ENCODE measurements around the gene ERH.
"Not testable (repeated sequence)": the region's sequence is repeated elsewhere in the genome, so short reads cannot be mapped to it uniquely, and the experiment has no call there.

ERH gene

DNA sequence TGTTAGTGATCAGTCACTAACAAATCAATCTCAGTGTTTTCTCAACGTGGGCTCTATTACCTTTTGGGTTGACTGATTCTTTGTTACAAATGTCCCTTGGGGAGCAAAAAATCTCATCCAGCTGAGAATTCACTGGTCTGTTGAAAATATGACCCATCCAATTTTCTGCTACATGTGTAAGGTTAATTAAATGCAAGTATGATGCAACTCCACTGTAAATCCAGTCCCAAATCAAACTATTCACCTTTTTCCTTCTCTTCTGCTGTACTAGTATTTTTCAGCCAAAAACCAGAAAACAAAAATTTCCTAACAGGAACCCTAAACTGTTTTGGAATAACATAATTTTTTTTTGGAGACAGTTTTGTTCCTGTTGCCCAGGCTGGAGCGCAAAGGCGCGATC is 2.2 kb downstream of the ERH start:
- no peak for DNase-seq (ENCODE audit: low spot score)

DNA sequence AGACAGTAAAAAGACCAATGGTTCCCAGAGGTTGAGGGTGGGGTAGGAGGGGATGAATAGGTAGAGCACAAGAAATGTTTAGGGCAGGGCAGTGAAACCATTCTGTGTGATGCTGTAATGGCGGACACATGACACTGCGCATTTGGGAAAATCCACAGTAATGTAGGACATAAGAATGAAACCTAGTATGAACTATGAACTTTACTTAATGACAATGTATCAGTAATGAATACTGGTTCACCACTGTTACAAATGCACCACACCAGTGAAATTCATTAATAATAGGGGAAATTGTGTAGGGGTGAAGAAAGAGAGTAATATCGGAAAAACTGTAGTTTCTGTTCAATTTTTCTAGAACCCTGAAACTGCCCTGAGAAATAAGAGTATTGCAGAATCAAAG is 5.6 kb downstream of the ERH start:
- no peak for DNase-seq (ENCODE audit: low spot score)

GRCh38 chr14:69391400-69391799 is 6.7 kb downstream of the ERH start:
- DNase-seq (ENCODE audit: low spot score): not testable (repeated sequence)

GRCh38 chr14:69387311-69387710 is 10.8 kb downstream of the ERH start:
- DNase-seq (ENCODE audit: low spot score): no peak

DNA sequence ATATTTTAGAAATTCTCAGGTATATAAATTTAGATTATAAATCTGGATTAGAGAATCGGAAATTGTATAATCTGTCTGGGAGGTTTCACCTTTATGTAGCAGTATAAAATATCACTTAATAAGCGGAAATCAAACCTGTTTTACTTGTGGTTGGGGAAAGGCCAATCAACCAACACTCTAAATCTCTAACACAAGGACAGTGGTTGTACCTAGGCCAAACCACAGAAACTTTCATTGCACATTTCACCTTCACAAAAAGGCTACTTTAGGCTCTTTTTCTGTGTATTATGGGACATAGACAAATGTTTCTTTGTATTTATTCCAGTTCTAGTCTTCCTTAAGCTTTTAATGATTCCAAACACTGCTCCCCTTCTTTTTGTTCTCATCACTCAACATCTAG is 19.8 kb downstream of the ERH start:
- no peak for DNase-seq (ENCODE audit: low spot score)

- no peak for DNase-seq (ENCODE audit: low spot score)
Observed at GRCh38 chr14:69376439-69376838, 21.7 kb downstream of the ERH start.

- no peak for DNase-seq (ENCODE audit: low spot score)
Observed at GRCh38 chr14:69375722-69376121, 22.4 kb downstream of the ERH start.

GRCh38 chr14:69375182-69375581 is 22.9 kb downstream of the ERH start:
- DNase-seq (ENCODE audit: low spot score): no peak

DNA sequence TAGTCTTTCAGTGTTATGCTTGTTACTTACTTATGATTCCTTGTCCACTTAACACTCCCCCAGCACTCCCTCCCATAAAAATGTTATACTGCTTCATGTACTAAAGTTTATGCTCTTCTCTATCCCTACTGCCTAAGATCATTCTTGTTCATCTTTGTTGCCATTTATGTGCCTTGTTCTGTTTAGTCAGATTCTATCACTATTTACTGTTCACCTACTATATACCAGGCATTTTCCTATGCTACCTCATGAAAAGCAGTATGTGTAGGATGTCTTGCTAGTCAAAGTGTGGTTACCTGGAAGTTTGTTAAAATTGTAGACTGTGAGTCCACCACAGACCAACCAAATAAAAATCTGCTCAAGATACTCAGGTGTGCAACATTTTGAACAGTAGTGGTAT is 23.9 kb downstream of the ERH start:
- DNase-seq (ENCODE audit: low spot score): no peak

GRCh38 chr14:69373104-69373503 is 25.0 kb downstream of the ERH start:
- no peak for DNase-seq (ENCODE audit: low spot score)

- DNase-seq (ENCODE audit: low spot score): no peak
Observed at GRCh38 chr14:69372146-69372545, 26.0 kb downstream of the ERH start.

- DNase-seq (ENCODE audit: low spot score): no peak
Observed at GRCh38 chr14:69370061-69370460, 28.0 kb downstream of the ERH start.

- no peak for DNase-seq (ENCODE audit: low spot score)
Observed at GRCh38 chr14:69368381-69368780, 29.7 kb downstream of the ERH start.

GRCh38 chr14:69366761-69367160 is 31.3 kb downstream of the ERH start:
- DNase-seq (ENCODE audit: low spot score): no peak

DNA sequence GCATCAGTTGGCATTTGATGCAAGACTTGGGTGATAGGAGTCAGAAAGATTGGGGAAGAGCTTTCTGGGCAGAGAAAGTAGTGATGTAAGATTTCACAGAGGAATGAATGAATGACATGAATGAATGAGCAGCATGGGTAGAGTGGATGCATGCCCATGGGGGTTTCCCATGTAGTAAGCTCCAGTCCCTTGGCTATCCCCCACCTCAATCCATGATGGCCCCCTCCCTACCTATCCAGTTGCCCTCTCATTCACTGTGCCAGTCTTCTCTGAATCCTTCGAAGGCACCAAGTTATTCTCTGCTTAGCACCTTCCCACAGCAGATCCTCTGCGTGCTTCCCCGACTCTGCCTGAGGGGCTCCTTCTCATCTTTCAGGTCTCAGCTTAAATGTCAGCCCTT is 32.0 kb downstream of the ERH start:
- no peak for DNase-seq (ENCODE audit: low spot score)

DNA sequence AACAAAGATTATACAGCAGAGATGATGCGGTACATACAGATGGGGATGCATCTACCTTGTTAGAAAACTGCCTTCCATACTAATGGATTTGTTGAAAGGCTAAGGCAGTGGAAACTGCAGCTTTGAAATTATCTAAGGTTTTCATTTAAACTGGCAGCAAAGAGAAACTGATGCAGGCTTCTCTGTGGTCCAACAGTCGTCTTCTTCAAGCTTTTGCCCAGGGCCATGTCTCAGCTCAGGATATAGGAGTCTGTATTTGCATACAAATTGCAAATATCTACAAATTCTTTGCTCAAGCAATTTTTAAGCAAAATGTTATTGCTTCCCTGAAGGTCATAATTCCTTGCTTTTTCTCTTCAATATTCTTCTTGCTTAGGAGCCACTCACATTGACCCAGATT is 33.7 kb downstream of the ERH start:
- no peak for DNase-seq (ENCODE audit: low spot score)

- peak; percentile 37 for DNase-seq (ENCODE audit: low spot score)
Observed at GRCh38 chr14:69363964-69364363, 34.1 kb downstream of the ERH start.

GRCh38 chr14:69363055-69363454 is 35.0 kb downstream of the ERH start:
- DNase-seq (ENCODE audit: low spot score): peak; percentile 49

- no peak for DNase-seq (ENCODE audit: low spot score)
Observed at GRCh38 chr14:69360438-69361108, 37.5 kb downstream of the ERH start.

DNA sequence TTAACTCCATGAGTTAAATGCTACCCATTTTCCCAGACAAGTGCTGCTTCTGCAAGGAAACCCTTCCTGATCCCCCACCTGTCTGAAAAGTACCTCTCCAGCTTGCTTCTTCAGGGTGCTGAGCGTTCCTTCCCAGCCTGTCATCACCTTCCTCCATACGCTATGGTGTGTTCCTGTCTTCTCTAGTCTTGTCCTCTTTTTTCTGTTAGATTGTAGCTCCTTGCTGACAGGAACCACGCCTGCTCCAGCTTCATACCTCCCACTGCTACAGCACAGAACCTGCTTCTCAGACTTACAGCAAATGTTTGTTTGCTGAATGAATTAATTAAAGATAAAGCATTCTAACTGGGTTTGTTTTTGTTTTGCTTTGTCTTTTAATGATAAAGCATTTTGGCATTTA is 39.1 kb downstream of the ERH start:
- DNase-seq (ENCODE audit: low spot score): no peak

DNA sequence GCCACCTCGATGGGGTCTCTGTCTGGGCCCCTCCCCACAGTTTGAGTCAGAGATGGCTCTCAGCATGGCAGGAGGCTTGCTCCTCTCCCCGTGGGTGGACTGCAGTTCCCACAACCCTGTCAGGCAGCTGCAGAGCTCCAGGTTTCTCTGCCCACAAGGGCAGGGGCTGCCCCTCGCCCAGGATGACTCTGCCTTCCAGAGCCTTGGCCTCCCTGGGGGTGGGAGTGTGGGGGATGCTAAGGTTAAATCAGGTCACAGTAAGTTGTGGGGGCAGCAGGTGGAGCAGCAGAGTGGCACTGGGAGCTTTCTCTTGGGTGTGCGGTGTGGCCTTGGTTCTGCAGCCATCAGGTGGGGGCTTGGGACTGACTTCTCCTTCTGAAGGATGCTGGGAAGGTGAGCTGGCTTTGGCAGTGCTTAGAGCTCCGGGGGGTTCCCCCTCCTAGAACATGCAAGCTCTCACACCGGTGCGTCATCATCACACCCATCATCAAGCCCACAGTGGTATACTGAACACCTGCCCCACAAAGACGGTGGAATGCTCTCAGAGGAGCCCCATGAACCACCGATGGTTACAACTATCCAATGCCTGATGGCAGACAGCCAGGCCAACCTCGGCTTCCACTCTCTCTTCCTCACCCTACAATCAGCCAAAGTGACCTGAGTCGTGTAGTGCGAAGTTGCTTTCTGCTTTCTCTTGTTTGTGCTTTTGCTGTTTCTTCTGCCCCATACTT is 39.7 kb downstream of the ERH start:
- DNase-seq (ENCODE audit: low spot score): no peak

DNA sequence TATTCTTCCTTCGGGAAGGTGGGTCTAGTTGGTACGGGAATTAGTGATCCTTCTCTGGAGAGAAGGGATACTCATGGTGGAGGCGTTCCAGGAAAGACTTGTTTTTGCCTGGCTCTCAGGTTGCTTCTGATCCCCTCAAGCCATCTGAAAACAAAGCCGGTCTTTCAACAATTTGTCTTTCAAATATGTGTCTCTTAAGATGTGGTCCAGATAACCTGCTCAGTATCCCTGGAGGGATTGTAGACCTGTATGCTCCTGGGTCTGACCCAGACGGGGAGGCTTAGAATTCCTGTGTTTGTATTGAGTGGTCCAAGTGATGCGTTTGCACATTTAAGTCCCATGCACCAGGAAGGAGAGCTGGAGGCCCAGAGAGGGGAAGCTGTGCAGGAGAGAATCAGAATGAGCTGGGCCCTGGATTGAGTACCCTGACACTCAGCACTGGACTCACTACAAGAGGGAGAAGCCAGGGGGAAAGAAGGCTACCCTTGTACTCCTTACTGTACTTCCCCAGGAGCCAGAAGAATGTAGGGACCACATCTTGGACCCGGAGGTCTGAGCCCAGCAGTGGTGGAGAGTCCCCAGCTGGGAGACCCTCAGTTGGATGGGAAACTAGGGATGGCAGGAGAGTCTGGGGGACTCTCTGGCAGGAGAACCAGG is 40.4 kb downstream of the ERH start:
- no peak for DNase-seq (ENCODE audit: low spot score)

DNA sequence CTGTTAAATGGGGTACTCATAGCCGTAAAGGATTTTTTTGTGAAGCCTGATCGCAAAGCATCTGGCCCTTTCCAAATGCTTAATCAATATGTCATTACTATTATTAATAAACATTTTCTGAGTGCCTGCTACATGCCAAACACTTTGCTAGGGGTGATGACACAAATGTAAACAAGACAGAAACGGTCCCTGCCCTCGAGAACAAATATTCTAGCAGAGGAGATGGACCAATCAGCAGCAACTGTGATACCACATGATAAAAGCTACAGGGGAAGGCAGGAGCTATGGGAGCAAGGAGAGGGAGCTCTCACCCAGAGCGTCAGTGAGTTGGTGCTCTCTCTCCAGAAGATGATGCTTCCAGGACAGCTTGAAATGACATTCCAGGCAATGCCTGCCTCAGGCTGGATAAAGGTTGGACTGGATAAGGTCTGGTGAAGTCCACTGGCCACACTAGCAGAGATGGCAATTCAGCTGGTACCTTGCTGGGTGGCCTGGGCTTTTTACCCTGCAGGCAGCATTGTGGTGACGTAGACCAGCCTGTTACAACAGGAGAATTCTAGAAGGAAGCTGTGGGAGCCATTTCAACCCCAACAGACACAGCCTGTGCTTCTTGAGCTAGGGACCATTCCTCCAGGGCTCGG is 41.1 kb downstream of the ERH start:
- no peak for DNase-seq (ENCODE audit: low spot score)
